ENCODE measurements around the gene CLCN4. TPM values are rescaled to one million over a fixed set of nuclear protein-coding genes. Genes with fewer than 3 reads are reported as not detected.

Gene CLCN4
- total RNA-seq, 1 donor from 2014 or later, result 1.2 TPM

DNA sequence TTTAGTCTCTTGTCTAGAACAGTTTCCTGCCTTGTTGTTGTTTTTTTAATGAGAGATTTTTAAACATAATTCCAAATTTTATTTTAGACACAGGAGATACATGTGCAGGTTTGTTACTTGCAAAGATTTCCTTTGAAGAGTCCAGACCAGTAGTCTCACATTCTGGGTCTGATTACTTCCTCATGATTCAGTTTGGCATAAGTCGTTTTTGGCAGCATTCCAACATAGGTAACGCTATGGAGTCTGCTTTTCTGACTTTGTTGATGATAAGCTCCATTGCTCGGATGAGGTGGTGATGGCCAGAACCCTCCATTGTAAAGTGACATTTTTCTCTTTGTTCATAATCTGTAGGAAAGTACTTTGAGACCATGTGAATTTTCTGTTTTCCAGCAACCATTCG lies 74.7 kb downstream of the CLCN4 start:
- no peak for TF ChIP-seq POLR2A (IDR thresholded peaks at IDR 0.05)
- TF ChIP-seq, protein P1, sequence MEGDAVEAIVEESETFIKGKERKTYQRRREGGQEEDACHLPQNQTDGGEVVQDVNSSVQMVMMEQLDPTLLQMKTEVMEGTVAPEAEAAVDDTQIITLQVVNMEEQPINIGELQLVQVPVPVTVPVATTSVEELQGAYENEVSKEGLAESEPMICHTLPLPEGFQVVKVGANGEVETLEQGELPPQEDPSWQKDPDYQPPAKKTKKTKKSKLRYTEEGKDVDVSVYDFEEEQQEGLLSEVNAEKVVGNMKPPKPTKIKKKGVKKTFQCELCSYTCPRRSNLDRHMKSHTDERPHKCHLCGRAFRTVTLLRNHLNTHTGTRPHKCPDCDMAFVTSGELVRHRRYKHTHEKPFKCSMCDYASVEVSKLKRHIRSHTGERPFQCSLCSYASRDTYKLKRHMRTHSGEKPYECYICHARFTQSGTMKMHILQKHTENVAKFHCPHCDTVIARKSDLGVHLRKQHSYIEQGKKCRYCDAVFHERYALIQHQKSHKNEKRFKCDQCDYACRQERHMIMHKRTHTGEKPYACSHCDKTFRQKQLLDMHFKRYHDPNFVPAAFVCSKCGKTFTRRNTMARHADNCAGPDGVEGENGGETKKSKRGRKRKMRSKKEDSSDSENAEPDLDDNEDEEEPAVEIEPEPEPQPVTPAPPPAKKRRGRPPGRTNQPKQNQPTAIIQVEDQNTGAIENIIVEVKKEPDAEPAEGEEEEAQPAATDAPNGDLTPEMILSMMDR (IDR thresholded peaks at IDR 0.05), result no peak
- TF ChIP-seq POLR2AphosphoS5 (IDR thresholded peaks at IDR 0.05; ENCODE audit: insufficient read depth in 1 of 2, low read depth in 1 of 2), result no peak
- no peak for DNase-seq (ENCODE audit: extremely low spot score in 2 of 2)
- H3K4me1 ChIP-seq, result no peaks in the 10 kb centered on the region
- no peaks in the 10 kb centered on the region for H3K27me3 ChIP-seq
- no peaks in the 10 kb centered on the region for H3K36me3 ChIP-seq
- intact Hi-C loops (cut with DNase I), result no loop called here
- H3K4me3 ChIP-seq, result no peak overlapping the region
- H3K9me3 ChIP-seq, result no peaks in the 10 kb centered on the region
- no peak overlapping the region for H3K27ac ChIP-seq

DNA sequence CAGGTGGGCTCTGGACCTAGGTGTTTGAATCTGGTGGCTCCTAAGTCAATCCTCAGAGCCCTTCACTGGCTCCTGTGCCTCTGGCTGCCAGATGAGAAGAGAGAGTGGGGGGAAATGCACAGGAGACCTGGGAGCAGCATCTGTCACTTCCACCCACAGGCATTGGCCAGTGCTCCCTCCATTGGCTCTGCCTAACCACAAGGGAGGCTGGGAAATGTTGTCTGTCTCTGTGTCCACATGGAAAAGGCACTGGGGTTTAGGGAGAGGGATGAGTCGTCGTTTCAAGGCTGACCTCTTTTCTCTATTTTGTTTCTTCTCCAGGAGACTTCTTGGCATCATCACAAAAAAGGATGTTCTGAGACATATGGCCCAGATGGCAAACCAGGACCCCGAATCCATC lies 76.4 kb downstream of the CLCN4 start:
- intact Hi-C loops (cut with DNase I), result no loop called here
- DNase-seq (ENCODE audit: extremely low spot score in 2 of 2), result no peak
- no peak overlapping the region for H3K27ac ChIP-seq

DNA sequence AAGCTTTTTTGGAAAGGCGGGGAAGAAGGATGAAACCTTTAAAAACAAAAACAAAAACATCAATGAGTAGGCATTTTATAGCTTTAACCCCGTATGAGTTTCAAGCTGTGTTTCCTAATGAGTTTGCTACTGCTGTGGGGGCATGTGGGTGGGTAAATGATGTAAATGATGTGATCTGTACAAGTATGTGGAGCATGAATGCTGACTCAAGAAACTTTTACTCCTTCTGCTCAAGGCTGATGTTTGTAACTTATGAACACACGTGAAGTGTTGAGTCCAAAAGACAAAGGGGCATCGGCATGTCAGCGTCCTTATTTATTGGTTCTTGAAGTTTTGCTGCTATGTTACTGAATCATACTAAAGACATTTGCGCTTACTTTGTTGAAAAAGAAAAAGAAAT lies 76.9 kb downstream of the CLCN4 start:
- no peak for TF ChIP-seq POLR2AphosphoS5 (IDR thresholded peaks at IDR 0.05; ENCODE audit: insufficient read depth in 1 of 2, low read depth in 1 of 2)
- TF ChIP-seq, protein P1 (IDR thresholded peaks at IDR 0.05), result no peak
- no peak for TF ChIP-seq POLR2A (IDR thresholded peaks at IDR 0.05)
- H3K4me3 ChIP-seq, result no peak overlapping the region
- intact Hi-C loops (cut with DNase I), result no loop called here

More for the DNA sequence above, 76.4 kb downstream of the CLCN4 start:
- Histone ChIP-seq H3K4me3 (no peak overlapping the region), H3K36me3 (no peaks in the 10 kb centered on the region), H3K9me3 (no peaks in the 10 kb centered on the region), H3K27me3 (no peaks in the 10 kb centered on the region), H3K4me1 (no peaks in the 10 kb centered on the region)
- TF ChIP-seq POLR2AphosphoS5 (IDR thresholded peaks at IDR 0.05; ENCODE audit: insufficient read depth in 1 of 2, low read depth in 1 of 2) (no peak), POLR2A (IDR thresholded peaks at IDR 0.05) (no peak)
- TF ChIP-seq, protein P1 (IDR thresholded peaks at IDR 0.05), result no peak

DNA sequence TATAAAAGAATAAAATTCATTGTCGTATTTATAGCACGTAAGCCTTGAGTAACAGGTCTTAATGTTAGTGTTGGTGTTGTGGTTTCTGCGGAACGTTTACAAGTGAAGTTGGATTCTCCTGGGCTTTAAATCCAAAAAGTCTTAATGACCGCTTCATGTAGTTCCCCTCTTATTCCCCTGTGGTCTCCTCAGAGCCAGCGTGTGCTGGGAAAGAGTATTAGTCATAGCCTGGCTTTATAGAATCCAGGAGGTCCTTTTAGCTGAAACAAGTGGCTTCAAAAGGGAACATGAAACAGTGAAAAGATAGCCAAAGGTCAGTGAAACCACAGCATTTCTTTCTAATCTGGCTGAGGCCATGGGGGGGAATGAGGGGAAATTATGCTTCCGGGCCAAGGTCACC lies 79.1 kb downstream of the CLCN4 start:
- no peak overlapping the region for H3K27ac ChIP-seq
- intact Hi-C loops (cut with DNase I), result no loop called here

More for the DNA sequence above, 76.9 kb downstream of the CLCN4 start:
- DNase-seq (ENCODE audit: extremely low spot score in 2 of 2), result no peak
- no peaks in the 10 kb centered on the region for H3K27me3 ChIP-seq
- H3K36me3 ChIP-seq, result no peaks in the 10 kb centered on the region
- H3K9me3 ChIP-seq, result no peaks in the 10 kb centered on the region
- no peaks in the 10 kb centered on the region for H3K4me1 ChIP-seq
- no peak overlapping the region for H3K27ac ChIP-seq

DNA sequence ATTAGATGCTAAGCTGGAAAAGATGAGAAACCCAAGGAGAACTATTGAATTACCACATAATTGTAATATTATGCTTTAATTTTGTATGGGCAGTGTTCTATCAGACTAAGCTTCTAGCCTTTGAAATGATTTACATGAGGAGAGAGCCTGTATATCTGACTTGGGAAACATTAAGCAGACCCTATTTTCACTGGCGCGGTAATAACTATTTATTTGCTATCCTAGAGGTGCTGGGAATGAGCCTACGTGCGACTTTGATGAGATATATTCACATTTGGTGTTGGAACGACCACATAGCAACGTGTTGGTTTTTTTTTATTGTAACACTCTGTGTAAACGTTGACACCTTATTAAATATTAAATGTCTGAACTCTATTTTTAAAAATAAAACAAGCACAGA lies 80.5 kb downstream of the CLCN4 start:
- H3K36me3 ChIP-seq, result no peaks in the 10 kb centered on the region
- TF ChIP-seq POLR2A (IDR thresholded peaks at IDR 0.05), result no peak
- TF ChIP-seq, protein P1 (IDR thresholded peaks at IDR 0.05), result no peak
- TF ChIP-seq POLR2AphosphoS5 (IDR thresholded peaks at IDR 0.05; ENCODE audit: insufficient read depth in 1 of 2, low read depth in 1 of 2), result no peak
- intact Hi-C loops (cut with DNase I), result no loop called here
- no peak for DNase-seq (ENCODE audit: extremely low spot score in 2 of 2)
- no peak overlapping the region for H3K27ac ChIP-seq
- no peak overlapping the region for H3K4me3 ChIP-seq
- H3K27me3 ChIP-seq, result no peaks in the 10 kb centered on the region
- peaks cover 4% of the 10 kb centered on the region for H3K4me1 ChIP-seq
- no peaks in the 10 kb centered on the region for H3K9me3 ChIP-seq

More for the DNA sequence above, 79.1 kb downstream of the CLCN4 start:
- DNase-seq (ENCODE audit: extremely low spot score in 2 of 2), result no peak
- TF ChIP-seq POLR2AphosphoS5 (IDR thresholded peaks at IDR 0.05; ENCODE audit: insufficient read depth in 1 of 2, low read depth in 1 of 2) (no peak), POLR2A (IDR thresholded peaks at IDR 0.05) (no peak)
- TF ChIP-seq, protein P1 (IDR thresholded peaks at IDR 0.05), result no peak
- H3K4me3 ChIP-seq, result no peak overlapping the region
- H3K4me1 ChIP-seq, result peaks cover 4% of the 10 kb centered on the region
- H3K27me3 ChIP-seq, result no peaks in the 10 kb centered on the region
- no peaks in the 10 kb centered on the region for H3K9me3 ChIP-seq
- H3K36me3 ChIP-seq, result no peaks in the 10 kb centered on the region

Data from vagina (tissue), 2 donors.